Measurements from ENCODE around the gene LSM3.

- TF ChIP-seq CTCF (IDR thresholded peaks at IDR 0.05) (no peak), POLR2AphosphoS5 (IDR thresholded peaks at IDR 0.05; ENCODE audit: low read depth, low read length) (no peak), TCF7L2 (IDR thresholded peaks at IDR 0.05; ENCODE audit: low read depth, low read length) (no peak), REST (IDR thresholded peaks at IDR 0.05; ENCODE audit: insufficient read depth in 1 of 2, low read depth in 2 of 2, low read length in 1 of 2) (no peak), SIN3A (IDR thresholded peaks at IDR 0.05; ENCODE audit: borderline replicate concordance, insufficient read depth, low read depth, low read length) (no peak)
Observed at GRCh38 chr3:14134291-14134690, 44.3 kb upstream of the LSM3 start.
